Gastrocnemius medialis (tissue), 4 donors: Measurements from ENCODE around the gene PAX8. TPM values are rescaled to one million over a fixed set of nuclear protein-coding genes. Genes with fewer than 3 reads are reported as not detected.

Source experiments
- ATAC-seq, 2 donors: fragments of 150-250 bp; one replicate each; pipeline ENCODE4 v1.9.1; 2016
- DNase-seq, 2 donors: peaks; one replicate each; pipeline ENCODE4 v3.0.0-alpha.2; 2019
- H3K27ac ChIP-seq, 4 donors: fragments of 200-600 bp; sonication (generic); 1 replicate in 1 of 4; 2 replicates in 3 of 4; pipeline ENCODE4 v1.5.1; 2016 to 2018; ENCODE audit warnings: mild to moderate bottlenecking in 2 of 4, moderate library complexity in 1 of 4
- H3K27me3 ChIP-seq, 3 donors: fragments of 200-600 bp; sonication (generic) in 2 of 3; 1 replicate in 1 of 3; 2 replicates in 2 of 3; pipeline versions ENCODE4 v1.5.1 to v1.6.0; 2016 to 2019; ENCODE audit warnings: mild to moderate bottlenecking in 1 of 3, moderate library complexity in 1 of 3
- H3K36me3 ChIP-seq, 2 donors: fragments of 200-600 bp; sonication (generic) in 1 of 2; one replicate each; pipeline ENCODE4 v1.5.1; 2017 to 2018
- H3K4me1 ChIP-seq, 2 donors: fragments of 200-600 bp; sonication (generic) in 1 of 2; one replicate each; pipeline ENCODE4 v1.5.1; 2016 to 2017; ENCODE audit warnings: mild to moderate bottlenecking in 2 of 2
- H3K4me3 ChIP-seq, 4 donors: fragments of 200-600 bp; sonication (generic) in 3 of 4; 1 replicate in 1 of 4; 2 replicates in 3 of 4; pipeline ENCODE4 v1.5.1; 2016 to 2019; ENCODE audit warnings: mild to moderate bottlenecking in 2 of 4
- H3K9me3 ChIP-seq, 3 donors: fragments of 200-600 bp; sonication (generic) in 2 of 3; 1 replicate in 1 of 3; 2 replicates in 2 of 3; pipeline ENCODE4 v1.5.1; 2016 to 2019
- CTCF ChIP-seq, 5 experiments: fragments of 450-650 bp in 3 of 5; fragments of 200-600 bp in 2 of 5; sonication (generic) in 2 of 5; IDR thresholded peaks in 4 of 5; conservative IDR thresholded peaks in 1 of 5; 1 replicate in 4 of 5; 2 replicates in 1 of 5; pipeline ENCODE4 v1.5.1; 2016 to 2019; ENCODE audit warnings: antibody characterized with exemption in 5 of 5, mild to moderate bottlenecking in 3 of 5, moderate library complexity in 3 of 5
- POLR2A ChIP-seq, 2 donors: fragments of 450-650 bp; IDR thresholded peaks; one replicate each; pipeline ENCODE4 v1.6.1; 2017; ENCODE audit warnings: antibody characterized with exemption in 2 of 2, mild to moderate bottlenecking in 2 of 2, moderate library complexity in 2 of 2
- in situ Hi-C, 4 donors: fragments of 200-750 bp; cut with MboI; loops; one replicate each; pipeline versions ENCODE4 v1.15.0 to v1.8.0; 2017; ENCODE audit warnings: low sequenced_read_pairs in 4 of 4
- intact Hi-C: fragments of 100-400 bp; cut with DNase I; formaldehyde crosslinking; loops from one replicate; pipeline ENCODE4 v1.15.1; 2023; ENCODE audit warnings: low total_unique reads
- total RNA-seq, 4 donors: library from RNA; depleted of rRNA; stranded (reverse); fragments of >200 nt; gene quantifications; one replicate each; pipeline versions ENCODE4 v1.1.0 to v1.2.3, GENCODE V29; 2016

Gene PAX8
- total RNA-seq, 4 donors from 2014 or later: 0.27 to 8.7 (median 2.1) TPM

- in situ Hi-C loops: no loop called here
- no peaks in the 10 kb centered on the region for H3K9me3 ChIP-seq
- no peaks in the 10 kb centered on the region for H3K27me3 ChIP-seq
- H3K4me1 ChIP-seq: no peaks in the 10 kb centered on the region
- H3K4me3 ChIP-seq: no peak overlapping the region
- no peaks in the 10 kb centered on the region for H3K36me3 ChIP-seq
- intact Hi-C loops: no loop called here
- ATAC-seq: no peak
- H3K27ac ChIP-seq: no peak overlapping the region
- DNase-seq: no peak
- TF ChIP-seq CTCF (IDR thresholded peaks at IDR 0.05 in 4 of 5, conservative IDR thresholded peaks at IDR 0.05 in 1 of 5) (no peak), POLR2A (IDR thresholded peaks at IDR 0.05) (no peak)
Observed at GRCh38 chr2:113182471-113183260, 96.1 kb downstream of the PAX8 start.

- intact Hi-C loops: no loop called here
- no peaks in the 10 kb centered on the region for H3K27me3 ChIP-seq
- no peaks in the 10 kb centered on the region for H3K36me3 ChIP-seq
- no peak overlapping the region for H3K27ac ChIP-seq
- TF ChIP-seq POLR2A (IDR thresholded peaks at IDR 0.05): no peak
- TF ChIP-seq CTCF (IDR thresholded peaks at IDR 0.05 in 4 of 5, conservative IDR thresholded peaks at IDR 0.05 in 1 of 5): no peak
- no peaks in the 10 kb centered on the region for H3K4me1 ChIP-seq
- no peak for DNase-seq
- no peak for ATAC-seq
- H3K9me3 ChIP-seq: no peaks in the 10 kb centered on the region
- in situ Hi-C loops: no loop called here
- no peak overlapping the region for H3K4me3 ChIP-seq
Observed at GRCh38 chr2:113181258-113182051, 97.3 kb downstream of the PAX8 start.

GRCh38 chr2:113180131-113180946 lies 98.4 kb downstream of the PAX8 start:
- TF ChIP-seq CTCF (IDR thresholded peaks at IDR 0.05 in 4 of 5, conservative IDR thresholded peaks at IDR 0.05 in 1 of 5) (no peak), POLR2A (IDR thresholded peaks at IDR 0.05) (no peak)
- no peak overlapping the region for H3K27ac ChIP-seq
- no peak overlapping the region for H3K4me3 ChIP-seq
- intact Hi-C loops: no loop called here
- in situ Hi-C loops: no loop called here
- DNase-seq: no peak
- no peaks in the 10 kb centered on the region for H3K4me1 ChIP-seq
- ATAC-seq: no peak
- no peaks in the 10 kb centered on the region for H3K27me3 ChIP-seq
- no peaks in the 10 kb centered on the region for H3K9me3 ChIP-seq
- no peaks in the 10 kb centered on the region for H3K36me3 ChIP-seq

- Histone ChIP-seq H3K27ac (no peak overlapping the region), H3K27me3 (no peaks in the 10 kb centered on the region), H3K4me1 (no peaks in the 10 kb centered on the region), H3K9me3 (no peaks in the 10 kb centered on the region), H3K4me3 (no peak overlapping the region), H3K36me3 (no peaks in the 10 kb centered on the region)
- ATAC-seq: no peak
- in situ Hi-C loops (no loop called here), intact Hi-C loops (no loop called here)
- no peak for TF ChIP-seq CTCF (IDR thresholded peaks at IDR 0.05 in 4 of 5, conservative IDR thresholded peaks at IDR 0.05 in 1 of 5)
- no peak for TF ChIP-seq POLR2A (IDR thresholded peaks at IDR 0.05)
- no peak for DNase-seq
Observed at GRCh38 chr2:113179446-113180045, 99.2 kb downstream of the PAX8 start.
